IPS-18a (cell line): ENCODE results near the gene PRKN.
A peak's percentile ranks its signal among the peaks of the same experiment; 100 is the strongest.

Experiments
- H3K27ac ChIP-seq: one replicate; pipeline ENCODE4 v1.5.1; 2013; ENCODE audit warnings: low read length
- H3K27me3 ChIP-seq: one replicate; pipeline ENCODE4 v1.6.1; 2013; ENCODE audit warnings: mild to moderate bottlenecking, low read length; ENCODE audit not compliant: control insufficient read depth, insufficient read depth
- H3K36me3 ChIP-seq: one replicate; pipeline ENCODE4 v1.6.1; 2013; ENCODE audit warnings: low read depth, low read length; ENCODE audit not compliant: control insufficient read depth
- H3K4me1 ChIP-seq: one replicate; pipeline ENCODE4 v1.6.1; 2013; ENCODE audit warnings: low read depth, low read length; ENCODE audit not compliant: control insufficient read depth
- H3K4me3 ChIP-seq: one replicate; pipeline ENCODE4 v1.5.1; 2013; ENCODE audit warnings: low read length
- H3K9ac ChIP-seq: one replicate; pipeline ENCODE4 v1.6.1; 2013; ENCODE audit warnings: mild to moderate bottlenecking, low read length, moderate library complexity
- H3K9me3 ChIP-seq: one replicate; pipeline ENCODE4 v1.6.1; 2013; ENCODE audit warnings: low read depth, low read length; ENCODE audit not compliant: control insufficient read depth

Gene PRKN

GRCh38 chr6:161744211-161745067 lies 983.1 kb downstream of the PRKN start:
- no peak overlapping the region for H3K4me3 ChIP-seq
- H3K9ac ChIP-seq, result no peak overlapping the region
- H3K27me3 ChIP-seq, result no peaks in the 10 kb centered on the region
- H3K9me3 ChIP-seq, result no peaks in the 10 kb centered on the region
- H3K27ac ChIP-seq, result no peak overlapping the region
- no peaks in the 10 kb centered on the region for H3K36me3 ChIP-seq
- no peaks in the 10 kb centered on the region for H3K4me1 ChIP-seq

- Histone ChIP-seq H3K9me3 (no peaks in the 10 kb centered on the region), H3K4me1 (no peaks in the 10 kb centered on the region), H3K4me3 (no peak overlapping the region), H3K9ac (no peak overlapping the region), H3K27ac (no peak overlapping the region), H3K36me3 (no peaks in the 10 kb centered on the region), H3K27me3 (no peaks in the 10 kb centered on the region)
Measured at GRCh38 chr6:161743509-161744178, 983.9 kb downstream of the PRKN start.

GRCh38 chr6:161740486-161740885 lies 987.1 kb downstream of the PRKN start:
- H3K27ac ChIP-seq, result no peak overlapping the region
- no peaks in the 10 kb centered on the region for H3K27me3 ChIP-seq
- H3K4me3 ChIP-seq, result no peak overlapping the region
- no peak overlapping the region for H3K9ac ChIP-seq
- H3K9me3 ChIP-seq, result no peaks in the 10 kb centered on the region
- no peaks in the 10 kb centered on the region for H3K4me1 ChIP-seq
- no peaks in the 10 kb centered on the region for H3K36me3 ChIP-seq

- Histone ChIP-seq H3K27me3 (no peaks in the 10 kb centered on the region), H3K36me3 (no peaks in the 10 kb centered on the region), H3K4me1 (no peaks in the 10 kb centered on the region), H3K9me3 (no peaks in the 10 kb centered on the region), H3K27ac (no peak overlapping the region), H3K9ac (no peak overlapping the region), H3K4me3 (no peak overlapping the region)
Measured at GRCh38 chr6:161736781-161737292, 990.7 kb downstream of the PRKN start.

- H3K9ac ChIP-seq, result no peak overlapping the region
- H3K27ac ChIP-seq, result no peak overlapping the region
Measured at GRCh38 chr6:161736326-161736725, 991.2 kb downstream of the PRKN start.

GRCh38 chr6:161732594-161732993 lies 995.0 kb downstream of the PRKN start:
- no peaks in the 10 kb centered on the region for H3K9me3 ChIP-seq
- no peak overlapping the region for H3K9ac ChIP-seq
- H3K27me3 ChIP-seq, result no peaks in the 10 kb centered on the region
- H3K27ac ChIP-seq, result no peak overlapping the region
- peaks cover under 1% of the 10 kb centered on the region for H3K4me1 ChIP-seq
- no peaks in the 10 kb centered on the region for H3K36me3 ChIP-seq
- no peak overlapping the region for H3K4me3 ChIP-seq

More at GRCh38 chr6:161736326-161736725, 991.2 kb downstream of the PRKN start:
- Histone ChIP-seq H3K27me3 (no peaks in the 10 kb centered on the region), H3K4me1 (no peaks in the 10 kb centered on the region), H3K4me3 (no peak overlapping the region), H3K36me3 (no peaks in the 10 kb centered on the region), H3K9me3 (no peaks in the 10 kb centered on the region)

- Histone ChIP-seq H3K36me3 (no peaks in the 10 kb centered on the region), H3K4me3 (peak overlapping the region; percentile 28), H3K9ac (no peak overlapping the region), H3K9me3 (no peaks in the 10 kb centered on the region), H3K4me1 (peaks cover 10% of the 10 kb centered on the region), H3K27ac (no peak overlapping the region), H3K27me3 (no peaks in the 10 kb centered on the region)
Measured at GRCh38 chr6:161727083-161727833, 1000.3 kb downstream of the PRKN start.

- Histone ChIP-seq H3K4me1 (peaks cover 7% of the 10 kb centered on the region), H3K4me3 (no peak overlapping the region), H3K9me3 (no peaks in the 10 kb centered on the region), H3K9ac (no peak overlapping the region), H3K27me3 (no peaks in the 10 kb centered on the region), H3K27ac (no peak overlapping the region), H3K36me3 (no peaks in the 10 kb centered on the region)
Measured at GRCh38 chr6:161722394-161722793, 1005.2 kb downstream of the PRKN start.

- H3K27me3 ChIP-seq, result no peaks in the 10 kb centered on the region
Measured at GRCh38 chr6:161721511-161721910, 1006.1 kb downstream of the PRKN start.

GRCh38 chr6:161716176-161716575 lies 1011.4 kb downstream of the PRKN start:
- H3K27me3 ChIP-seq, result no peaks in the 10 kb centered on the region
- no peaks in the 10 kb centered on the region for H3K9me3 ChIP-seq
- no peak overlapping the region for H3K4me3 ChIP-seq
- no peak overlapping the region for H3K9ac ChIP-seq
- H3K4me1 ChIP-seq, result no peaks in the 10 kb centered on the region
- H3K27ac ChIP-seq, result no peak overlapping the region
- no peaks in the 10 kb centered on the region for H3K36me3 ChIP-seq

More at GRCh38 chr6:161721511-161721910, 1006.1 kb downstream of the PRKN start:
- no peaks in the 10 kb centered on the region for H3K9me3 ChIP-seq
- no peak overlapping the region for H3K9ac ChIP-seq
- H3K27ac ChIP-seq, result no peak overlapping the region
- no peak overlapping the region for H3K4me3 ChIP-seq
- H3K4me1 ChIP-seq, result no peaks in the 10 kb centered on the region
- no peaks in the 10 kb centered on the region for H3K36me3 ChIP-seq

GRCh38 chr6:161711938-161712337 lies 1015.6 kb downstream of the PRKN start:
- Histone ChIP-seq H3K36me3 (no peaks in the 10 kb centered on the region), H3K9ac (no peak overlapping the region), H3K4me1 (no peaks in the 10 kb centered on the region), H3K4me3 (no peak overlapping the region), H3K27ac (no peak overlapping the region), H3K27me3 (no peaks in the 10 kb centered on the region), H3K9me3 (no peaks in the 10 kb centered on the region)
